ENCODE data around the gene SLC6A19.

DNA sequence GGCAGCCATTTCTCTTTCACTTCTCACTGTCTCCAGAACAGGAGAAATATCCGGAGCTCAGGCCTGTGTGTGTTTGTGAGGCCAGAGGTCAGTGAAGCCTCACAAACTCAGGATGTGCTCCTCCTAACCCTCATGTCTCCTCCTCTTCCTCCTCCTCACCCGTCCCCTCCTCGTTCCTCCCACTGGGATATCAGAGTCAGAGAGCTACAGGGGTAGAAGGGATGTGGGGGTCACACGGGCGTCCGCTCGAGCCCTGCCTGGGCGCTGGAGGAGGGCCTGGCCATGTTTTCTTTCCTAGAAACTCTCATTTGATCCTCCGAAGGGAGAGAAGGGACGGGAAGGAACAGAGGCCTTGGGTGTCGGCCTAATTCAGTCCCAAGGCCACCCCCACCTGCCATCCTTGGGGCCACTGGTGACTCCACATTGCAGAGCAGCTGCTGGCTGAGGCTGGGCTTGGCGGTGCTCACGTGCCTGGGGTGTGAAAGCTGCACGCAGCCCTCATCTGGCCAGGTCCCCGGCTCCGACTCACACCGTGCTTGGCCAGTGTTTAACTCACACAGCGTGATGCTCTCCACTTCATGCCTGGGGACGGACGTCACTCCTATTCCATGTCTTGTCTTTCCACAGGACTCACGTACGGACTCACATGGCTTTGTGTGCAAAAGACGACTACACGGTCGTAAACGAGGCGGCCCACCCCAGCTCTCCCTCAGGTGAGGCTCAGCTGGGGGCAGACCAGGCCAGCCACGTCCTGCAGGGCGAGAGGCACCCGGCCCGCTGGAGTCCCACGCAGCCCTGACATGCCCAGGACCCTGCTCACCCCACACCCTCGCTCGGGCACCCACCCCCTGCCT, 22.6 kb upstream of the SLC6A19 start:
- TF ChIP-seq, protein P1, sequence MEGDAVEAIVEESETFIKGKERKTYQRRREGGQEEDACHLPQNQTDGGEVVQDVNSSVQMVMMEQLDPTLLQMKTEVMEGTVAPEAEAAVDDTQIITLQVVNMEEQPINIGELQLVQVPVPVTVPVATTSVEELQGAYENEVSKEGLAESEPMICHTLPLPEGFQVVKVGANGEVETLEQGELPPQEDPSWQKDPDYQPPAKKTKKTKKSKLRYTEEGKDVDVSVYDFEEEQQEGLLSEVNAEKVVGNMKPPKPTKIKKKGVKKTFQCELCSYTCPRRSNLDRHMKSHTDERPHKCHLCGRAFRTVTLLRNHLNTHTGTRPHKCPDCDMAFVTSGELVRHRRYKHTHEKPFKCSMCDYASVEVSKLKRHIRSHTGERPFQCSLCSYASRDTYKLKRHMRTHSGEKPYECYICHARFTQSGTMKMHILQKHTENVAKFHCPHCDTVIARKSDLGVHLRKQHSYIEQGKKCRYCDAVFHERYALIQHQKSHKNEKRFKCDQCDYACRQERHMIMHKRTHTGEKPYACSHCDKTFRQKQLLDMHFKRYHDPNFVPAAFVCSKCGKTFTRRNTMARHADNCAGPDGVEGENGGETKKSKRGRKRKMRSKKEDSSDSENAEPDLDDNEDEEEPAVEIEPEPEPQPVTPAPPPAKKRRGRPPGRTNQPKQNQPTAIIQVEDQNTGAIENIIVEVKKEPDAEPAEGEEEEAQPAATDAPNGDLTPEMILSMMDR (IDR thresholded peaks at IDR 0.05): no peak
- TF ChIP-seq EZH2phosphoT487 (IDR thresholded peaks at IDR 0.05): no peak
- no peak for TF ChIP-seq EZH2 (IDR thresholded peaks at IDR 0.05)

All from neural progenitor cell (in vitro differentiated cells).